ENCODE data around the gene PANK4.
A peak's percentile ranks its signal among the peaks of the same experiment; 100 is the strongest.

The PANK4 gene

DNA sequence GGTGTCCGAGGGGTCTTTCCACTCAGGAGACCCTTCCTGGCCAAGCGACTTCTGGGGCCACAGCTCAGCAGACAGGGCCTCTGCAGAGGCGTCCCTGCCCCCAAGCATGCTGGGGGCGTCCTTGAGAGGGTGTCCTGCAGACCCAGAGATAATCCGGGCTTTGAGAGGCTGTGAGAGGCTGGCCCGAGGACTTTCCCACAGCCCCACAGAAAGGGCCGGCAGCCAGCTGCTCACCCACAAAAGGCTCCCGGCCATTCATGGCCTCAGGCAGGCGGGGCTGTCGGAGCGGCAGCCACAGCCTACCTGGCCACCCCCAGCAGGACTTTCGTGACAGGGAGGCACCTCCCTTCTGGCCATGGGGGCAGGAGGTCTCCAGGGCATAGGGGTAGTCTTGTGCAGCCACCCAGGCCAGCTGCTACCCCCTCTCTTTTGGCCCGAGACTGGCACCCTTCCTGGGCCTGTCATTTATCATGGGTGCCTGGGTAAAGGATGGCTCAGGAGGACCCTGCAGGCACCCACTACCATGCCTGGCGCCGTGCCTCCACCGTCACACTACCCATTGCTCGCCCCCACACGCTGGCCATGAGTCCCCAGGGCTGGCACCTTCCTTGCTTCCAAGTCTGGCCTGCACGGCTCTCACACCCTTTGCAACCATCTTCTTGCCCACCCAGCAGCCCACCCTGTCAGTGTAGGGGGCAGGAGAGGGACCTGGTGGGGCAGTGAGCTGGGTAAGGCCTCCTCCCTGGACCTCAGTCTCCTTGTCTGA is 18.7 kb upstream of the PANK4 start:
- ATAC-seq (replicated peaks) (no peak), DNase-seq (no peak)
- Mint-ChIP-seq H3K4me3 (no peak overlapping the region), H3K27me3 (peaks cover 0 to 9% of the 10 kb centered on the region in 2 donors), H3K36me3 (peaks cover 0 to 8% of the 10 kb centered on the region in 2 donors), H3K27ac (peak overlapping the region; percentile 25), H3K9me3 (no peaks in the 10 kb centered on the region), H3K4me1 (peaks cover 14 to 60% of the 10 kb centered on the region in 2 donors)

DNA sequence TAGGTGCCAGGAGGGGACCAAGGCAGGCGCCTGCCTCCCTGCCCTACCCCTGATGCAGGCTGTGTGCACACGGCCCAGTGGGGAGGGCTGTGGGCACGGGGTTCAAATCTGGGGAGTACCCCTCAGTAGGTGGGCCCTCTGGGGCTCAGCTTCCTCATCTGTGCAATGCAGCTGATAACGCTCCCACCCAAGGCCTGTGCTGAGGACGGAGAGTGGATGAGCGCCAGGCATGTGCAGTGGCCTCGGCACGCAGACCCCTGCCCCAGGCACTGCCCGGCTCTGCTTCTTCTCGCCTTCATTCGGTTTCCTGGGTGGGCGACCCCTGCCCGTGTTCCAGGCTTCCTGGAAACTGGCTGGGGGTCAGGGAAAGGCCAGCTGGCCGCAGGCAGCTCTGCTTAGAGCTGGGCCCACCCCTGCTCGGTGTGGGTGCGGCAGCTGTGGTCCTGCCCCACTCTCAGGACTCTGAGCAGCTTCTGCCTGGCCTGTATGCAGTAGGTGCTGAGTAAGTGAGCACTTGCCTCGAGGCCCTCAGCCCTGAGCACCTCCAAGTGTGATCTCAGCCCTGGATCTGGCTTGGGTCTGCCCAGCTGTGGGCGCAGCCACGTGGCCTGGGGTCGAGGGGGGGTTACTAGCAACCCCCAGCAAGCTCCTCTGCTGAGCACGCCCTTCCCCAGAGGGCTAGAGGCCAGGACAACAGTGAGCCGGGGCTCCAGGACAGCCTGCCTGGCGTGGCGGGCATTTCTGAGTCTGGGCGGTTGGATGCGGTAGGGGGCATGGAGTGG is 17.9 kb upstream of the PANK4 start:
- DNase-seq (no peak), ATAC-seq (replicated peaks) (no peak)
- Mint-ChIP-seq H3K27ac (peak overlapping the region; percentile 25), H3K9me3 (no peaks in the 10 kb centered on the region), H3K4me3 (no peak overlapping the region), H3K36me3 (peaks cover 0 to 4% of the 10 kb centered on the region in 2 donors), H3K27me3 (peaks cover 0 to 10% of the 10 kb centered on the region in 2 donors), H3K4me1 (peaks cover 9 to 53% of the 10 kb centered on the region in 2 donors)

DNA sequence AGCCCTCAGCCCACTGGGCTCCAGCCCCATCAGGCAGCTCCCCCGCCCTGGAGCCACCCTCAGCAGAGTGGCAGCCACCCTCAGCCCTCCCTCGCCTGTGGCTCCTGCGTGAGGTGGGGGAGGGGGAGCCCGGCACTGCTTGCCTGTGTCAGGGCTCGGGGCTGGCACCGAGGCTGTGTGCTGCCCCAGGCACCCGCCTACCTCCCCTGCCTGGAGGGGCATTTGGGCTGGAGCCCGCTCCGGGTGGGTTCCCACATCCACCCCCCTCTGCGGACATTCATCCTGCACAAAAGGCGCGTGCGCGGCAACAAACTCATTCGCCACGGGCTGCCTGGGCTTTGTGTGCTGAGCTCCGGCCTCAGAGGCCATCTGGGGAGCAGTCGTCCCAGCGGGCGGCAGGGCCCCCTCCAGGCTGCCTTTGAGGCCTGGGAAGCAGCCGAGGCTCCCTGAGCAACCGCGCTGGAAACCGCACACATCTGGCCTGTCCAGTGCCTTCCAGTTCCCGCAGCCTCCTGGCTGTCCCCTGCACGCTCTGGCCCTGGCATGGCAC is 17.2 kb upstream of the PANK4 start:
- ATAC-seq (replicated peaks), result no peak
- peaks cover 9 to 46% of the 10 kb centered on the region in 2 donors for H3K4me1 Mint-ChIP-seq
- no peak overlapping the region for H3K4me3 Mint-ChIP-seq
- H3K9me3 Mint-ChIP-seq, result no peaks in the 10 kb centered on the region
- H3K27me3 Mint-ChIP-seq, result peaks cover 0 to 17% of the 10 kb centered on the region in 2 donors
- DNase-seq, result no peak
- H3K36me3 Mint-ChIP-seq, result peaks cover 0 to 4% of the 10 kb centered on the region in 2 donors
- no peak overlapping the region for H3K27ac Mint-ChIP-seq

DNA sequence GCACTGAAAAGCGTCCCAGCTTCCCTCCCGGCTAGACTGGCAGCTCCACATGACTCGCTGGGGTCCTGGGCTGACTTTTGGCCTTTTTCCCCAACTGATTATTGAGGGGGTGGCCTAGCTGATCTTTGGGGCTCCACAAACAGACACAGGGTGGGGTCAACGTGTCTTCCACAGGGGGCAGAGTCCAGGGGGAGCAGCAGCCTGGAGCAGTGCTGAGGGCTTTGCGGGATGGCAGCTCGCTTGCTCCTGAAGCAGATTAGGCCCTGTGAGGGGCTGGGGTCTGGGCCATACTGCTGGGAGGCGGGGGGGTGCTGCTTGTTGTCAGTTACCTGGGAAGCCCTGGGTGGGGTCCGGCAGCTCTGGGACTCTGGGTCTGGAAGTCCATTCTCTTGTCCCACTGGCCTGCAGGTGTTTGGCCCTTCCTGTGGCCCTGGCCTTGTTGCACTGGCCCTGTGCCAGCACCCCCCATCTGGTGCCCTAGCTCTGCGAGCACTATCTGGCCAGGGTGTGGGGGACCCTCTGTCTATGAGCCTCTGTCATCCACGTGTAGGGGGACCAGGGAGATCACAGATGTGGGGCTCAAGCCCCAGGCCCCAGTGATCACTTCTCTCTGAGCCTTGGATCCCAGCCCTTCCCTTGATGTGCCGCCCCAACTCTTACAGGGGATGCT is 16.0 kb upstream of the PANK4 start:
- H3K36me3 Mint-ChIP-seq, result peaks cover 0 to 4% of the 10 kb centered on the region in 2 donors
- no peak overlapping the region for H3K4me3 Mint-ChIP-seq
- no peak for DNase-seq
- H3K4me1 Mint-ChIP-seq, result peaks cover 6 to 34% of the 10 kb centered on the region in 2 donors
- peaks cover 3 to 20% of the 10 kb centered on the region in 2 donors for H3K27me3 Mint-ChIP-seq
- no peak for ATAC-seq (replicated peaks)
- no peaks in the 10 kb centered on the region for H3K9me3 Mint-ChIP-seq
- H3K27ac Mint-ChIP-seq, result no peak overlapping the region

DNA sequence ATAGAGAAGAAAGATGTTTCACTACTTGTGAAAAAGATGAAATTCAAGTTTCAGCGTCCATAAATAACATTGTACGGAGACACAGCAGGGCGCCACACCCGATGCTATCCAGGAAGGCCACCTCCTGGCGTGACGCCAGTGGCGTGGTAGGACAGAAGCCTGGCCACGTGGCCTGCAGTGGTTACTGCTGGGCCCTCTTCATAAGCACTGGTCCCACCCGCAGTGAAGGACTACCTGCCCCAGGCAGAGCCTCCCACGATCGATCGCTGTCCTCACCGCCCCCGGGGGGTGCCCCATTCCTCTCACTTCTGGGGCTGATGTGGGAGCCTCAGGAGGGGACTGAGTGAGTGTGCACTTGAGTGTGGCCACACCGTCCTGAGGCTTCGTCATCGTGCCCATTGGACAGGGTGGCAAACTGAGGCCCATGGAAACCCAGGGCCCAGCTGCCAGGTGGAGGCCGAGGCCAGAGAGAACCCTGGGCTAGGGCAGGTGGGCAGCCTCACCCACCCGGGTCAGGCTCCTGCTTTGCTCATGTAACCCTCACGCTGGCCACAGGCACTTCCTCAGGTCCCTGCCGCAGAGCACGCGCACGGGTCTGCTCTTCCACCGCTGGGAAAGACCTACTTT is 15.3 kb upstream of the PANK4 start:
- Mint-ChIP-seq H3K9me3 (no peaks in the 10 kb centered on the region), H3K36me3 (peaks cover 0 to 2% of the 10 kb centered on the region in 2 donors), H3K4me3 (no peak overlapping the region), H3K4me1 (peaks cover 5 to 30% of the 10 kb centered on the region in 2 donors), H3K27me3 (peaks cover 7 to 20% of the 10 kb centered on the region in 2 donors), H3K27ac (no peak overlapping the region)
- no peak for DNase-seq
- no peak for ATAC-seq (replicated peaks)

DNA sequence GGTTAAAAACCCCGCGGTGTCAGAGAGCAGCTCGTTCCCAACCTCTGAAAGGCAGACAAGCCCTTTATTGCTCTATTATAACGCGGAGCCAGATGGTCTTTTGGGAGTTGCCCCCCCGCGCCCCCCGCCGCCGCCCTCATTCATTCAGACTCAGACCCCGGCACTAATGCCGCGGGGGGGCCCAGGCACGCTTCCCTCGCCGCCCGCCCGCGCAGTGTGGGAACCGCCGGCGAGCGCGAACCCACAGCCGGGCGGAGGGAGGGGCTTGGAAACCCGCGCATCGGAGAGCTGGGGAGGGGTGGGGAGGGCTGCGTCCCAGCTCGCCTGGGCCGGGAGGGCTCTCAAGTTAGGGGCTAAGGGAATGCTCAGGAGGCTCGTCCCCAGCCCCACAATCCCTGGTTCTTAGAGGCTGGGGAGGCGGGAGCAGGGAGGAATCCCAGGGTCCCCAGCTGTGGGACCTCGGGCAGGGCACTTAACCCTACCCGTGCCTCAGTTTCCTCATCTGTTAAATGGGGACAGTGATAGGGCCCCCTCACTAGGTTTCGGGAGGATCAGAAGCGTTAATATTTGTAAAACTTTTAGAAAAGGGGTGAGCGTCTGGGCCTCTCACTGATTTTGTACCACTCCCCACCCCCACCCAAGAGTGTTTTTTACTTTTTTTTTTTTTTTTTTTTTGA is 14.6 kb upstream of the PANK4 start:
- H3K36me3 Mint-ChIP-seq, result no peaks in the 10 kb centered on the region
- peaks cover 5 to 27% of the 10 kb centered on the region in 2 donors for H3K4me1 Mint-ChIP-seq
- peaks cover 13 to 26% of the 10 kb centered on the region in 2 donors for H3K27me3 Mint-ChIP-seq

DNA sequence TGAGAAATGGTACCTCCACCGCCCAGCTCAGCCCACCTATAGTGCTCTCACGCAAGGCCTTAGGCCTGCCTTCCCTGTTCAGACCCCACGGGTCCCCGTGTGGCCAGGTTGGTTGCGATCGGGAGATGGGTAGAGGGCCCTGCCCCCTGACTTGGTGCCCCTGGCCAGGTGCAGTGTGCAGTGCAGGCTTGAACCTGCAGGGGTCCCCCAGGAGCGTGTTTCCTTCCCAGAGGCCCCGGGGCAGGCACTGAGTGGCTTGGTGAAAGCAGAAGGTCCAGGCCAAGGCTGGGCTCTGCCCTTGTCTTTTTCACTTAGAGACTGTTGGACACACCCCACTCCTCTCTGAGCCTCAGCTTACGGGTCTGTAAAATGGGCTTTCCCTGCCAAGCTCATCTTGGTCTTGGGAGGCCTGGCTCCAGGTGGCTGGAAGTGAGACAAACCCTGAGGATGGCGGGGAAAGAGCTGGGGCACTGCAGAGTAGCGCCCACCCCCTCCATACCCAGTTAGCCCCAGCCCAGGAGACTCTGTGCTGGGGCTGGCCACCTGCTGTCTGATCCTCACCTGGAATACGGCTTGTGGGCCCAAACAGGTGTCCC is 13.0 kb upstream of the PANK4 start:
- no peak overlapping the region for H3K27ac Mint-ChIP-seq
- peaks cover 4 to 12% of the 10 kb centered on the region in 2 donors for H3K4me1 Mint-ChIP-seq
- ATAC-seq (replicated peaks), result peak; percentile 60
- peaks cover 21 to 40% of the 10 kb centered on the region in 2 donors for H3K27me3 Mint-ChIP-seq
- no peaks in the 10 kb centered on the region for H3K36me3 Mint-ChIP-seq
- H3K9me3 Mint-ChIP-seq, result no peaks in the 10 kb centered on the region
- no peak for DNase-seq
- no peak overlapping the region for H3K4me3 Mint-ChIP-seq

More for the DNA sequence above, 14.6 kb upstream of the PANK4 start:
- H3K9me3 Mint-ChIP-seq, result no peaks in the 10 kb centered on the region
- H3K4me3 Mint-ChIP-seq, result no peak overlapping the region
- DNase-seq, result no peak
- no peak overlapping the region for H3K27ac Mint-ChIP-seq
- ATAC-seq (replicated peaks), result no peak

DNA sequence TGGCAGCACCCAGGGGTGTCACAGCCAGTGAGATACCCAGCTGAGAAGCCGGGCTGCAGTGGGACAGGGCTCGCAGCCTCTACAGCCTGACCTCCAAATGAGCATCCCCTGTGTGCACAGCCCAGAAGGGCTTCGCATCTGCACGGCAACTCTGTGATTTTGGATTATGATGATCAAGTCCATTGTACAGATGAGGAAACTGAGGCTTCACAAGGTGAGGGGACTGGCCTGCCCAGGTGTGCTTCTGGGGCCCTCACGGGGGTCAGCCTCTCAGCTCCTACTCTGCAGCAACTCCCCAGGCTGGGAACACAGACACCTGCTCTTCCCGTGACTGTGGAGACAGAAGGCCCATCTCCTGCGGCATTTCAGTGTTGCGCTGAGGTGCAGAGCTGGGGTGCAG is 12.5 kb upstream of the PANK4 start:
- no peaks in the 10 kb centered on the region for H3K36me3 Mint-ChIP-seq
- no peak for DNase-seq
- peaks cover 4 to 12% of the 10 kb centered on the region in 2 donors for H3K4me1 Mint-ChIP-seq
- ATAC-seq (replicated peaks), result no peak
- H3K9me3 Mint-ChIP-seq, result no peaks in the 10 kb centered on the region
- H3K27me3 Mint-ChIP-seq, result peaks cover 24 to 43% of the 10 kb centered on the region in 2 donors
- H3K27ac Mint-ChIP-seq, result no peak overlapping the region
- no peak overlapping the region for H3K4me3 Mint-ChIP-seq

DNA sequence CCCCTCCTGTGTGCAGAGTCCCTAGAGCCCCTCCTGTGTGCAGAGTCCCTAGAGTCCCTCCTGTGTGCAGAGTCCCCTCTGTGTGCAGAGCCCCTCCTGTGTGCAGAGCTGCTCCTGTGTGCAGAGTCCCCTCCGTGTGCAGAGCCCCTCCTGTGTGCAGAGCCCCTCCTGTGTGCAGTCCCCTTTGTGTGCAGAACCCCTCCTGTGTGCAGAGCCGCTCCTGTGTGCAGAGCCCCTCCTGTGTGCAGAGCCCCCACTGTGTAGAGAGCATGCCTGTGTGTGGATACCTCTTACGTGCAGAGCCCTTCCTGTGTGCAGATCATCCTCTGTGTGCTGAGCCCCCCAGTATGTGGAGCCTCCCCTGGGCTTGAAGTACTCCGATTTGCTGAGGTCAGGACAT is 12.0 kb upstream of the PANK4 start:
- DNase-seq (no peak), ATAC-seq (replicated peaks) (no peak)
- Mint-ChIP-seq H3K4me1 (peaks cover 4 to 12% of the 10 kb centered on the region in 2 donors), H3K27me3 (peaks cover 25 to 48% of the 10 kb centered on the region in 2 donors), H3K36me3 (no peaks in the 10 kb centered on the region), H3K27ac (no peak overlapping the region), H3K9me3 (no peaks in the 10 kb centered on the region), H3K4me3 (no peak overlapping the region)

DNA sequence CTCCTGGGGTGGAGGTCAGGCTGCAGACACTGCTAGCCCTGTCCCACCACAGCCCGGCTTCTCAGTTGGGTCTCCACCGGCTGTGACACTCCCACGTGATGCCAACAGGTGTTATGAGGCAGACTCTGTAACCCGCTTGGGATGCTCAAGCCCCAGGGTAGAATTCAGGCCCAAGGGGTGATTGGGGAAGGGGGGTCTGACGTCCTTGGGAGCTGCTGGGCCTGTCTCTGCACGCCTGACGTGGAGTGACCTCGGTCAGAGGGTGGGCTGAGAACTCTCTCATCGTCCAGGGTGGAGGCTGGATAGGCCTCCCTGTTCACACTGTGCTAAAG is 11.4 kb upstream of the PANK4 start:
- DNase-seq (no peak), ATAC-seq (replicated peaks) (no peak)
- H3K36me3 Mint-ChIP-seq, result no peaks in the 10 kb centered on the region
- no peaks in the 10 kb centered on the region for H3K9me3 Mint-ChIP-seq
- H3K27ac Mint-ChIP-seq, result no peak overlapping the region
- peaks cover 25 to 54% of the 10 kb centered on the region in 2 donors for H3K27me3 Mint-ChIP-seq
- peaks cover 4 to 12% of the 10 kb centered on the region in 2 donors for H3K4me1 Mint-ChIP-seq
- H3K4me3 Mint-ChIP-seq, result no peak overlapping the region

DNA sequence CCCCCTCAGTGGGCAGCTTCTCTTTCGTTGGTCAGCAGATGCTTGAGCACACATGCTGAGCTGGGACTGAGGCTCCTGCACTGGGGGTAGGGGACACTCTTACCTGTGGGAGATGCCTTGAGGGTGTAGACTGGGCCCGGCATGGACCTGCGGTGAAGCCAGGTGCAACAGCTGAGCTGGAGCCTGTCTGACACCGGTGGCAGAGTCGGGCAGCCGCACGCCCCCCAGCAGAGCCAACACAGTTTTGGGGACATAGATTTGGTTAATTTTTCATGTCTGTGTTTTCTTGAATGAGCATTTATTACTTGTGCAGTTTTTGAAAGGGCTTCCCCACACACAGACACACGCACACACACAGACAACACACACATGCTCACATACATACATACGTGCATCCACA is 9.6 kb upstream of the PANK4 start:
- H3K27me3 Mint-ChIP-seq, result peaks cover 36 to 61% of the 10 kb centered on the region in 2 donors
- ATAC-seq (replicated peaks) (no peak), DNase-seq (no peak)
- peaks cover 3% of the 10 kb centered on the region in 2 donors for H3K4me1 Mint-ChIP-seq
- no peaks in the 10 kb centered on the region for H3K9me3 Mint-ChIP-seq
- no peaks in the 10 kb centered on the region for H3K36me3 Mint-ChIP-seq
- H3K4me3 Mint-ChIP-seq, result no peak overlapping the region
- no peak overlapping the region for H3K27ac Mint-ChIP-seq

DNA sequence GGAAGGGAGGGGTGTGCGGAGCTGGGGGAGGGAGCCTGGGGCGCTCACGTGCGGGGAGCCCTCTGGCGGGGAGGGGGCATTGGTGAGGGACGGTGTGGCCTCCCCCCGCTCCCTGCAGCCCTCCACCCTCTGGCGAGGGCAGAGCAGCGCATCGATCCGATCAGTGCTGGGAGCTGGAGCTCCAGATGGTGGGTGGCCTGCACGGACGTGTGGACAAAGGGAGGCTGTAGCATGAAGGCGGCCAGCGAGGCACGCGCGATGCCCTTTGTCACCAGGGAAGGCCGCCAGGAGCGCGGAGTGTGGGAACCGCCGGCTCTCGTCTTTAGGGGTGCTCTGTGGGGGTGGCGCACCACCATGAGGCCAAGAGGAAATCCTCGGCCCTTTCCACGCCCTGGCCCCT is 9.1 kb upstream of the PANK4 start:
- no peak for DNase-seq
- H3K36me3 Mint-ChIP-seq, result no peaks in the 10 kb centered on the region
- H3K27me3 Mint-ChIP-seq, result peaks cover 40 to 66% of the 10 kb centered on the region in 2 donors
- no peaks in the 10 kb centered on the region for H3K9me3 Mint-ChIP-seq
- no peak overlapping the region for H3K27ac Mint-ChIP-seq
- H3K4me3 Mint-ChIP-seq, result no peak overlapping the region
- peaks cover 5 to 6% of the 10 kb centered on the region in 2 donors for H3K4me1 Mint-ChIP-seq
- ATAC-seq (replicated peaks), result no peak

DNA sequence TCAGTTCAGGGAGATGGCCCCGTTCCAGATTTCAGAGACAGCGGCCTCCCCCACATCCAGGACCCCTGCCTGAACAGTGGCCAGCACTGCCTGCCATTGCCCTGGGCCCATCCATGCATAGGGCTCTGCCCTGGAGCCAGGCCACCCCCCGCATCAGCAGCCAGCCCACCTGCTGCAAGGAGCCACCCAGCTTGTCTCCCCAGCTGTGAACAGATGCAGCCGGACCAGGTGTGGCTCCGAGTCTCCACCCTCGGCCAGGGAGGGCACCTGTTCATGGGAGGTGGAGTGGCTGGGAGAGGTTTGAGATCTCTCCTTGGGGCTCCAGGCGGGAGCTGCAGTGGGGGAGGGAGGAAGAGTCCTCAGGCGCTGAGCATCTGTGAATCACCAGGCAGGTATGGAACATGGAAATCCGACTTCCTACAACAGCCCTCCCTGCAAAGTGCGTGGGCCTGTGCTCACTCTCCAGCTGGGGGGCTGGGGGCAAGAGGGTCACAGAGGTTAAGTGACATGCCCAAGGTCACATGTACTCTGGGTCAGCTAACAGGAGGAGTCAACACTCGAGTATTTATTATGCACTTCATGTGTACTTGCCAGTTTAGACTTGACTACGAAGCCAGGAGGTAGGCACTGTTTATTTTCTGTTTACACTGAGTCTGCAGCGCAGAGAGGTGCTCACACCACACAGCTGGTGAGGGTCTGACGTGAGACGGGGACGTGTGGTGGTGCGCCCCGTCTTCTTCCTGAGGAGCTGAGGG is 8.5 kb upstream of the PANK4 start:
- no peaks in the 10 kb centered on the region for H3K36me3 Mint-ChIP-seq
- H3K4me1 Mint-ChIP-seq, result peaks cover 5 to 6% of the 10 kb centered on the region in 2 donors
- DNase-seq (no peak), ATAC-seq (replicated peaks) (no peak)
- peaks cover 40 to 66% of the 10 kb centered on the region in 2 donors for H3K27me3 Mint-ChIP-seq
- H3K4me3 Mint-ChIP-seq, result no peak overlapping the region
- no peak overlapping the region for H3K27ac Mint-ChIP-seq
- no peaks in the 10 kb centered on the region for H3K9me3 Mint-ChIP-seq
